C4-2B (cell line): ENCODE measurements around the gene PXYLP1.

Source experiments
- H3K27ac ChIP-seq: fragments of 450-650 bp; 2 replicates; pipeline ENCODE4 v1.5.1; 2017
- CTCF ChIP-seq: fragments of 450-650 bp; conservative IDR thresholded peaks from 2 replicates; pipeline ENCODE4 v1.5.1; 2017; ENCODE audit warnings: mild to moderate bottlenecking
- ZFX ChIP-seq: fragments of 450-650 bp; IDR thresholded peaks from 2 replicates; pipeline ENCODE4 v1.6.1; 2017

PXYLP1 gene, protein sequence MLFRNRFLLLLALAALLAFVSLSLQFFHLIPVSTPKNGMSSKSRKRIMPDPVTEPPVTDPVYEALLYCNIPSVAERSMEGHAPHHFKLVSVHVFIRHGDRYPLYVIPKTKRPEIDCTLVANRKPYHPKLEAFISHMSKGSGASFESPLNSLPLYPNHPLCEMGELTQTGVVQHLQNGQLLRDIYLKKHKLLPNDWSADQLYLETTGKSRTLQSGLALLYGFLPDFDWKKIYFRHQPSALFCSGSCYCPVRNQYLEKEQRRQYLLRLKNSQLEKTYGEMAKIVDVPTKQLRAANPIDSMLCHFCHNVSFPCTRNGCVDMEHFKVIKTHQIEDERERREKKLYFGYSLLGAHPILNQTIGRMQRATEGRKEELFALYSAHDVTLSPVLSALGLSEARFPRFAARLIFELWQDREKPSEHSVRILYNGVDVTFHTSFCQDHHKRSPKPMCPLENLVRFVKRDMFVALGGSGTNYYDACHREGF

DNA sequence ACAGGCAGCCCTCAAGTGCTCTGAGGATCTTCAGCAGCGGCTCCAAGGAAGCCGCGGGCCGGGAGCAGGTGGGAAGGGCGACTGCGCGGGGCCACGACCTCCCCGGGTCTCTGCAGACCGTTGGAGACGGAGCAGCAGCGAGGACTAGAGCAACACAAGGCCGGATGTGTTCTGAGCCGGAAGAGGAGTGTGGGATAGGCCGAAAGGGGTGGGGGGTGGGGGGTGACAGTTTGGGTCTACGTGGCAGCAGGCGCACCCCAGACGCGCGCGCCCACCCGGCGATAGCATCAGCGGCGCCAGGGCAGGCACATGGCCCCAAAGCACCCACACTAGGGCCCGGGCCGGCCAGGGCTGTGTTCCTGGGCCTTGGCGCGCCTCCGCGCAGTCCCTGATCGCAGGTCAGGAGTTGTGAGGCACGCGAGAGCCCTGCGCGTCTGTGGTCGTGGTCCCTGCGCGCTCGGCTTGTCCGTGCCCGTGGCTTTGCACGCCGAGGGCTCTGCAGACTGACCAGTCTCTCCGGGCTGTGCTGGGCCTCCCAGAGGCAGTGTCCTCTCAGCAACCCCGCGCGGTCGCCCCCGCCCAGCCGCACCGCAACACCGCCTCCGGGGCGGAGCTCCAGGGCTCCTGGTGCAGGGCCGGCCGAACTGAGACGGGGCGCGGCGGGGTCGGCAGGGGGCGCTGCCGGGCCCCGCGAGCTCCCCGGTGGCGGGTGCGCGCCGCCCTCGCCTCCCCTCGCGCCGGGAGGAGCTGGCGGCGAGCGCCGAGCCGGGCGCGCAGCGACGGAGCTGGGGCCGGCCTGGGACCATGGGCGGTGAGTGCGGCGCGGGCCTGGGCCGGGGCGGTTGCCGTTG lies at the start of gene PXYLP1:
Gene PXYLP1 (plus strand): TSS at position 725 of the 851 bp plus-strand sequence. CDS start 28,351 bp downstream, outside the sequence.
- H3K27ac ChIP-seq = peak within 1 kb of the TSS; percentile 65
- TF ChIP-seq ZFX (peak; percentile 68; the same call in 1 of the 2 replicates), CTCF (peak; percentile 100)

- no peak overlapping the region for H3K27ac ChIP-seq
- TF ChIP-seq CTCF (no peak), ZFX (no peak)
These were observed 48.0 kb upstream of the PXYLP1 start for GRCh38 chr3:141183606-141184005.

DNA sequence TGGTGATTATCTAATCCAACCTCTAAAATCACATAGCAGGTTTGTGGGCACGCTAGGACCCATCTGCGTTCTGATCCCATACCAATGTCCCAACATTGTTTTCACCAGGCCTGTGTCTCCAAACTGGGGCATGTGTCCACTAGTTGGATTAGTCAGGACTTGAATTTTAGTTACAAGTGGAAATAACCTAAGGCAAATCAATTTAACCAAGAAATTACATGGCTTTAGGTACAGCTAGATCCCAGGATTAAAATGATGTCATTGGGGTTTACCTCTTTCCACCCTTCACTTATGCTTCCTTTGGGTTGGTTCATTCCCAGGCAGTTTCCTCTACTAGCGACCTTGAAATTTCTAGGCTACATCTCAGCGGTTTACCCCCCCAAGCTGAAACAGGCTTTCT lies 47.2 kb upstream of the PXYLP1 start:
- TF ChIP-seq CTCF (no peak), ZFX (no peak)
- H3K27ac ChIP-seq = no peak overlapping the region

- no peak for TF ChIP-seq ZFX
- TF ChIP-seq CTCF = no peak
- H3K27ac ChIP-seq = no peak overlapping the region
These were observed 40.4 kb upstream of the PXYLP1 start for GRCh38 chr3:141191097-141191749.

- TF ChIP-seq CTCF (peak; percentile 100), ZFX (no peak)
- no peak overlapping the region for H3K27ac ChIP-seq
These were observed 39.3 kb upstream of the PXYLP1 start for GRCh38 chr3:141192345-141192744.

DNA sequence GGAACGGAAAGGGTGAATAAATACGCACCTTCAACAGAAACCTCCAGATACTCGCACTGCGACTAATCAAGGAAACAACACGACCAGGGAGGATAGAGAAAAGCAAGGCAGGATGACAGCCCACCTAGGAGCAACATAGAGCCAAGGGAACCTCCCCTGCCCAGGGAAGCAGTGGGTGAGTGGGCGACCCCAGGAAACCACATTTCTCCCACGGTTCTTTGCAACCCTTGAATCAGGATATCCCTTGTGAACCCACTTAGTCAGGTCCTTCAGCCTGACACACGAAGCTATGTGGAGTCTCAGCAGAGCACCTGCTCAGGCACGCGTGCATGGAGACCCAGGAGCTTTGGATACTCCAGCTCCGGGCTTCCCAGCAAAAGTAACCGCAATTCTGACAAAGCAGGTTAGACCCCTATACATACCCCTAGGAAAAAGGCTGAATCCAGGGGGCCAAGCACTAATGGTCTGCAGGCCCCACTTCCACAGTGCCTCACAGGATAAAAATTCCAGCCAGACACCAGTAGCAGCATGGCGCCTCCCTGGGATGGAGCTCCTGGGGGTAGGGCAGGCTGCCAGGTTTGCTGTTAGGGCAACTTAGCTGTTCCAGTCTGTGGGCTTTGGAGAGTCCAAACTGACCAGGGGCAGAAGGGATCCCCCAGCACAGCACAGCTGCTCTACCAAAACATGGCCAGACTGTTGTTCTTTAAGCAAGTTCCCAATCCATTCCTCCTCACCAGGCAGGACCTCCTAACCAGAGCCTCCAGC lies 38.4 kb upstream of the PXYLP1 start:
- no peak for TF ChIP-seq ZFX
- no peak for TF ChIP-seq CTCF
- no peak overlapping the region for H3K27ac ChIP-seq
